Activated naive CD4-positive, alpha-beta T cell treated with anti-CD3 and anti-CD28 coated beads, Interleukin-2, amount 50 U/mL, for 24 hours (primary cell): ENCODE data around the gene ADGRE1.
A peak's percentile ranks its signal among the peaks of the same experiment; 100 is the strongest.

Source experiments
- H3K27ac Mint-ChIP-seq: one replicate; pipeline ENCODE4 v1.8.0; 2021; ENCODE audit warnings: mild to moderate bottlenecking, mixed read lengths
- H3K27me3 Mint-ChIP-seq: one replicate; pipeline ENCODE4 v1.8.0; 2021; ENCODE audit warnings: mixed read lengths
- H3K36me3 Mint-ChIP-seq: one replicate; pipeline ENCODE4 v1.8.0; 2021; ENCODE audit warnings: mixed read lengths
- H3K4me1 Mint-ChIP-seq: one replicate; pipeline ENCODE4 v1.8.0; 2021; ENCODE audit warnings: mixed read lengths
- H3K4me3 Mint-ChIP-seq: one replicate; pipeline ENCODE4 v1.8.0; 2021; ENCODE audit warnings: mild to moderate bottlenecking, mixed read lengths
- H3K9me3 Mint-ChIP-seq: one replicate; pipeline ENCODE4 v1.8.0; 2021; ENCODE audit warnings: mixed read lengths

Gene ADGRE1

DNA sequence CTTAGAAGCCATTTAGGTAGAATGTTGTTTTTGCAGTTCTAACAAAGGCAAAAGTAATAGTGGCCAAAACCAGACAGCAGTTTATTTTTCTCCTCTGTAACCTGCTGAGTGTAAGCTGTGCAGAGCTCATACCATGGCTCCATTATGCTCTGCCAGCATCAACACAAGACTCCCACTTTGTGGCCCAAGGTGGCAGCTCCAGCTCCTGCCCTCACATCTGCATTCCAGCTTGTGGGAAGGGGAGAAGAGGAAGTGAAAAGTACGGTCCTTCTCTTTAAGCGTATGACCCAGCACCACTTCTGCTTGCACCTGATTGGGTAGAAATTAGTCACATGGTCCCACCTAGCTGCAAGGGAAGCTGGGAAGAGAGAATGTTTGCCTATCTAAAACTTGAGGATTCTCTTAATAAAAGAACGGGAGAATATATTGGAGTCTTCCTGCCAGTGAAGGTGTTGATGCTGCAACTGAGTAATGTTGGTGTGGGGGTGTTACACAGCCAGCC lies 19.2 kb downstream of the ADGRE1 start:
- Mint-ChIP-seq H3K9me3 (no peaks in the 10 kb centered on the region), H3K4me3 (no peak overlapping the region), H3K4me1 (no peaks in the 10 kb centered on the region), H3K27ac (no peak overlapping the region), H3K36me3 (peaks cover 11% of the 10 kb centered on the region), H3K27me3 (no peaks in the 10 kb centered on the region)

DNA sequence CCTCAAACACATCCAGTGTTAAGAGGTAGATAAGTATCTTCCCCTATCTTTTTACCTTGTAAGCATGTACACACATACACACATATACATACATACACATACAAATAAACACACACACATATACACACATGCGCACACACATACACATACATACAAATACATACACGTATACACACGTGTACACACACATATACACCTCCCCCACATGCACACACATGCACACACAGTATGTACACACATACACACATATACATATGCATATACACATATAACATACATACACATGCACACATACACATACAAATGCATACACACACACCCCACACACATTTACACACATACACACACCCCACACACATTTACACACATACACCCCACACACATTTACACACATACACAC lies 24.1 kb downstream of the ADGRE1 start:
- Mint-ChIP-seq H3K9me3 (peaks cover 4% of the 10 kb centered on the region), H3K4me3 (no peak overlapping the region), H3K36me3 (peaks cover 16% of the 10 kb centered on the region), H3K27ac (no peak overlapping the region), H3K4me1 (no peaks in the 10 kb centered on the region), H3K27me3 (no peaks in the 10 kb centered on the region)

DNA sequence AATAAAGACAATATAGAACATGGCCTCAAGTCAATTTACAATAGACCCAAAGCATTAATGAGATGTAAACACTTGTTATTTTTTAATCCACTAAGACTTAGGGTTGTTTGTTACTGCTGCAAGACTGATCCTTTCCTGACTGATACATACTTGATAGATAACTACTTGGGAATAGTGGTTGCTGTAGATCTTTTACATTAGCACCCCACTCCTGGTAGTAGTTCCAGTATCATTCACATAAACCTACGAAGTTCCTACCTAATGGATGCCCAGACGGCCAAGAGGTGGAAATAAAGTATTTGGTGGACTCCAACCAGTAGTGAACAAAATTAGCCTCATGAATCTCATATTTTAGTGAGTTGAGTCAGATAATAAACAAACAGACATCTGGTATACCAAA lies 26.9 kb downstream of the ADGRE1 start:
- Mint-ChIP-seq H3K4me1 (no peaks in the 10 kb centered on the region), H3K27ac (no peak overlapping the region), H3K27me3 (no peaks in the 10 kb centered on the region), H3K36me3 (peaks cover 11% of the 10 kb centered on the region), H3K4me3 (no peak overlapping the region), H3K9me3 (peaks cover 4% of the 10 kb centered on the region)

DNA sequence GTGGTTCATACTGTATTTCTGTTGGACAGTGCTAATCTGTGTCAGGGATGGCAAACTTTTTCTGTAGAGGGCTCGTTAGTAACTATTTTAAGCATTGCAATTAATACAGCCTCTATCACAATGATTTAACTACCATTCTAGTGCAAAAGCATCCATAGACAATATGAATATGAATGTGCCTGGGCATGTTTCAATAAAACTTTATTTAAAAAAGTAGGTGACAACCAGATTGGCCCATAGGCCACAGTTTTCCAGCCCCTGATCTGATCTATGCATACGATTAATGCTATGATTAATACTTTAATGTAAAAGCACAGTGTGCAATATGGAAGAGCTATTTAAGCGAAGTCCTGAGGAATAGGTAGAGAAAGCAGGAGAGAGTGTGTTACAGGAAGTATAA lies 29.6 kb downstream of the ADGRE1 start:
- Mint-ChIP-seq H3K36me3 (peaks cover 12% of the 10 kb centered on the region), H3K4me1 (no peaks in the 10 kb centered on the region), H3K27me3 (no peaks in the 10 kb centered on the region), H3K27ac (no peak overlapping the region), H3K4me3 (no peak overlapping the region), H3K9me3 (peaks cover 4% of the 10 kb centered on the region)

DNA sequence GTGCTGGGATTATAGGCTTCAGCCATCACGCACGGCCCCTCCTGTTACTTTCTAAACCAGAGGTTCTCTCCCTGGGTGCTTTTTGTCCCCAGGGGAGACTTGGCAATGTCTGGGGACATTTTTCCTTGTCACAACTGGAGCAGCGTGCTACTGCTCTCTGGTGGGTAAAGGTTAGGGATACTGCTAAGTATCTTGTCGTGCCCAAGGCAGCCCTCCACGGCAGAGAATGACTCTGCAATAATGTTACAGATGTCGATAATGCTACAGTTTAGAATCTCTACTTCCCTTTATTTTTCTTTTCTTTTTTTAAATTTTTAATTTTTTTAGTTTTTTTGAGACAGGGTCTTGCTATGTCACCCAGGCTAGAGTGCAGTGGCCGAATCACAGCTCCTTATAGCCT lies 38.0 kb downstream of the ADGRE1 start:
- Mint-ChIP-seq H3K27ac (no peak overlapping the region), H3K9me3 (no peaks in the 10 kb centered on the region), H3K36me3 (peaks cover 13% of the 10 kb centered on the region), H3K27me3 (no peaks in the 10 kb centered on the region), H3K4me1 (peaks cover 12% of the 10 kb centered on the region), H3K4me3 (no peak overlapping the region)

DNA sequence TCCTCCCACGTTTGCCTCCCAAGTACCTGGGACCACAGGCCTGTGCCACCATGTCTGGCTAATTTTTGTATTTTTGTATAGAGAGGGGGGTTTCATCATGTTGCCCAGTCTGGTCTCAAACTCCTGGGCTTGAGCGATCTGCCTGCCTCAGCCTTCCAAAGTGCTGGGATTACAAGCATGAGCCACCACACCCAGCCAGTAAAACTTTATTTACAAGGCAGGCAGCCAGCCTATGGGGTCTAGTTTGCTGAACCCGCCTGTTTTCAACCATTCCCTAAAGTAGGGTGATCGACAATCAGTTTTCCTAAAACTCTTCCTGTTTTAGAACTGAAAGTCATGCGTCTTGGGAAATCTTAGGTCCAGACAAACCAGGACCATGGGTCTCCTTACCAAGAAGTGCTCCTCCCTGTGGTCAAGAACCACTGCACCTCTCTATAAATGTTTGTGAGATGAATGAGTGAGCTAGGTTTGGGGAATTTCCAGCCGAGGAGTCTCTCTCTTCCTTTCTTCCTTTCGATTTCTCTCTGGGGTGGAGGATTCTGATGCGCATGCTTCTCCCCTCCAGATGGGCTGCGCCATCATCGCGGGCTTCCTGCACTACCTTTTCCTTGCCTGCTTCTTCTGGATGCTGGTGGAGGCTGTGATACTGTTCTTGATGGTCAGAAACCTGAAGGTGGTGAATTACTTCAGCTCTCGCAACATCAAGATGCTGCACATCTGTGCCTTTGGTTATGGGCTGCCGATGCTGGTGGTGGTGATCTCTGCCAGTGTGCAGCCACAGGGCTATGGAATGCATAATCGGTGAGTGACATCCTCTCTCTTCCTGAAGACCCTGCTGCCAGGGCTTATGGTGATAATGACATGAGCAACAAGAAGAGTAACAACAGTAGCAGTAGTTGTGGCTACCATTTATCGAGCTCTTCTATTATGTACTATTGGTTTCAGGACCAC lies 38.7 kb downstream of the ADGRE1 start:
- H3K36me3 Mint-ChIP-seq = peaks cover 14% of the 10 kb centered on the region
- peaks cover 12% of the 10 kb centered on the region for H3K4me1 Mint-ChIP-seq
- H3K4me3 Mint-ChIP-seq = peak overlapping the region; percentile 21
- no peaks in the 10 kb centered on the region for H3K27me3 Mint-ChIP-seq
- H3K9me3 Mint-ChIP-seq = no peaks in the 10 kb centered on the region
- H3K27ac Mint-ChIP-seq = no peak overlapping the region

DNA sequence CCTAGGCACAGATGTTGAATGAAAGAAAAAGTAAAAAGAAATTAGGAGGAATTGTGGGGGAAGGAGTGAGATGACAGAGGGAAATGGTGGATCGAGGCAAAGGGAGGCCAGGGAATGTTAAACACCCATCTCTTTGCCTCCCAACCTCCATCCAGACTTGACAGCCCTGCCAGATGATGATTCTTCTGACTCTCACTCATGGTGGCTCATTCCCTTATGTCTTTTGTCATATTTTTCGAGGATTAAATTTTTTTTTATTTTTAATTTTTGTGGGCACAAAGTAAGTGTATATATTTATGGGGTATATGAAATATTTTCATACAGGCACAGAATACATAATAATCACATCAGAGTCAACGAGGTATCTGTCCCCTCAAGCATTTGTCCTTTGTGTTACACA lies 42.8 kb downstream of the ADGRE1 start:
- no peak overlapping the region for H3K27ac Mint-ChIP-seq
- no peak overlapping the region for H3K4me3 Mint-ChIP-seq
- H3K4me1 Mint-ChIP-seq = peaks cover 12% of the 10 kb centered on the region
- H3K27me3 Mint-ChIP-seq = no peaks in the 10 kb centered on the region
- no peaks in the 10 kb centered on the region for H3K9me3 Mint-ChIP-seq
- peaks cover 13% of the 10 kb centered on the region for H3K36me3 Mint-ChIP-seq

DNA sequence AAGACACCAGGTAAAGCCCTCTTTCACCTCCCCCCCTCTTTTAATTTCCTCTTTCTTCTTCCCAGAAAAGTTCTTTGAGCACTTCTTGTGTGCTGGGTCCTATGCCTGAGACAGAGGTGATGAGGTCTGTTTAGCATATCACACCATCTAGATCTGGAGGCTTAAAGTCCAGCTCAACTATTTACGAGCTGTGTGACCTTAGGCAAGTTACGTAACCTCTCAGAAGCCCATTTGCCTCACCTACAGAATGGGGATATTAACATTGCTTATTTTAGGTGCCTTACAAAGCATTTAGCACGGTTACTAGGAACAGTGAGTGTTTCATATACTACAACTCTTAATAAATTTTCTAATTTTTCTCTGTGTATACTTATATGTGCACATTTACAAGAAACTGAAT lies 47.7 kb downstream of the ADGRE1 start:
- Mint-ChIP-seq H3K27me3 (no peaks in the 10 kb centered on the region), H3K4me3 (no peak overlapping the region), H3K36me3 (peaks cover 9% of the 10 kb centered on the region), H3K9me3 (no peaks in the 10 kb centered on the region), H3K4me1 (no peaks in the 10 kb centered on the region), H3K27ac (no peak overlapping the region)

DNA sequence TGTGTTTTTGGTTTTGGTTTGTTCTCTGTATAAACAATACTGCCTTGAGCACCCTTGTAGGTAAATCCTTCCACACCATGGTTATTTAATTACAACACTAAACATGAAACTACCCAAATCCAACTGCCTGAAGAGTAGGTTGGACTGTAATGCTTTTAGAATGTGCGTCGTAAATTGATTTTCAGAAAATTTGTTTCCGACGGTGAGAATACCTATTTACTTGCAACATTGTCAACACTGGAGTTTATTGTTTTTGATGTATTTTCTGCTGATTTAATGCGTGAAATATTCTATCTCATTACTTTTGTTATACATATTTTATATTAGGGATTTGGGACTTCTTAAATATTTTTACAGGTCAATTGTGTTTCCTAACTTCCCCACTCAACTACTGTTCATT lies 48.2 kb downstream of the ADGRE1 start:
- Mint-ChIP-seq H3K4me3 (no peak overlapping the region), H3K9me3 (no peaks in the 10 kb centered on the region), H3K4me1 (no peaks in the 10 kb centered on the region), H3K27me3 (no peaks in the 10 kb centered on the region), H3K27ac (no peak overlapping the region), H3K36me3 (peaks cover 10% of the 10 kb centered on the region)

DNA sequence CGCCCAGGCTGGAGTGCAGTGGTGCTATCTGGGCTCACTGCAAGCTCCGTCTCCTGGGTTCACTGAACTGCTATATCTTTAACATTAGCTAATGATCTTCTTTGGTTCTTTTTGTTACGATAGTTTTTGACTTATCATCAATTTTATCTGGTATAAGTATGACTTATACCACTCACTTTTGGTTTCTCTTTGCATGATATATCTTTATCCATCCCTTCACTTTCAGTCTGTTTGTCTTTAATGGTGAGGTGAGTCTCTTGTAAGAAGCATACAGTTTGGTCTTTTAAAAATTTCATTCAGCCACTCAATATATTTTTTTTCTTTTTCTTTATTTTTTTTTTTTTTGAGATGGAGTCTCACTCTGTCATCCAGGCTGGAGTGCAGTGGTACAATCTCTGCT lies 58.4 kb downstream of the ADGRE1 start:
- no peaks in the 10 kb centered on the region for H3K27me3 Mint-ChIP-seq
- H3K36me3 Mint-ChIP-seq = no peaks in the 10 kb centered on the region
- H3K4me1 Mint-ChIP-seq = peaks cover 22% of the 10 kb centered on the region
- no peak overlapping the region for H3K4me3 Mint-ChIP-seq
- H3K27ac Mint-ChIP-seq = no peak overlapping the region
- H3K9me3 Mint-ChIP-seq = no peaks in the 10 kb centered on the region

DNA sequence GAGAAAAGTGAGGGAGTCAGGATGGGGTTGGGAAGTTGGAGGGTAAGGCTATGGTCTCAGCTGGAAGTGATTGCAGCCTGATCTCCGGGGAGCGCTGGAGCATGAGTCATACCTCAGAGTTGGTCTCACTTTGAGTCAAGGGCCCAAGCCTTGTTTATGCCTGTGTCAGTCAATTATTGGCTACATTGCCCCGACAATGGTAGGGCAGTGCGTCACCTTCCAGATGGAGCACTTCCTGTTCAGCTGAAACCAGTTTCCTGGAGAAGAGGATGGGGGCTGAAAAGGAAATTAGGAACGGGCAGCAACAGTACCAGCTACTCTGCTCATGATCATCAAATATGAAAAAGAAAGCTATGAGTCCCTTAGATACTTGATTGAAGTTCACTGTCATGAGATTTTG lies 60.4 kb downstream of the ADGRE1 start:
- H3K27me3 Mint-ChIP-seq = no peaks in the 10 kb centered on the region
- H3K36me3 Mint-ChIP-seq = no peaks in the 10 kb centered on the region
- H3K4me1 Mint-ChIP-seq = peaks cover 22% of the 10 kb centered on the region
- H3K9me3 Mint-ChIP-seq = no peaks in the 10 kb centered on the region
- no peak overlapping the region for H3K4me3 Mint-ChIP-seq
- H3K27ac Mint-ChIP-seq = peak overlapping the region; percentile 23

DNA sequence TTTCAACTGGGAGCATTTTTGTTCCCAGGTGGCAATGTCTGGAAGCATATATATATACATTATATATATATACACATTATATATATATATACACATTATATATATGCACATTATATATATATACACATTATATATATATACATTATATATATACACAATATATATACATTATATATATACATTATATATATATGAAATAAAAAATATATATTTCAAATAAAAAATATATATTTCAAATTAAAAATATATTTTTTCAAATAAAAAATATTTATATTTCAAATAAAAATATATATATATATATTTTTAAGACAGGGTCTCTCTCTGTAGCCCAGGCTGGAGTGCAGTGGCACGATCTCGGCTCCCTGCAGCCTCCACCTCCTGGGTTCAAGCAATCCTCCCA lies 61.5 kb downstream of the ADGRE1 start:
- Mint-ChIP-seq H3K4me3 (no peak overlapping the region), H3K9me3 (no peaks in the 10 kb centered on the region), H3K27me3 (no peaks in the 10 kb centered on the region), H3K4me1 (peaks cover 22% of the 10 kb centered on the region), H3K27ac (no peak overlapping the region), H3K36me3 (no peaks in the 10 kb centered on the region)

DNA sequence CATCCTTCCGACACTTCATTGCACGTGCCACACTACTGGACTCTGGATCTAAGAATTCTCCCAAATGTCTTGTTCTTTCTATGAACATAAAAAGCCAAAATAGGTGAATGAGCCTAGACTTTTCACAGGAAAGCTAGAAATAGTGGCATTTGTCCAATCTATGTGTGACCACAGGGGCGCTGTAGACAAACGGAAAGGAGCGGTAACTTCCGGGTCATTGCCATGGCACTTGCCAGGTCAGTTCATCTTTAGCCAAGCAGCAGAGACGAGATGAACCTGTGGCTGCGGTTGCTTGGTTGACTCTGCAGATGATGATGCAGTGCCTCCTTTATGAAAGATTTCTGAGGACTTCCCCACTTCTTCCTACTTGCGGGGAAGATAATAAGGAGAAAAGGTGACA lies 65.6 kb downstream of the ADGRE1 start:
- peaks cover 5% of the 10 kb centered on the region for H3K4me1 Mint-ChIP-seq
- H3K27ac Mint-ChIP-seq = no peak overlapping the region
- H3K4me3 Mint-ChIP-seq = no peak overlapping the region
- no peaks in the 10 kb centered on the region for H3K9me3 Mint-ChIP-seq
- peaks cover 2% of the 10 kb centered on the region for H3K36me3 Mint-ChIP-seq
- H3K27me3 Mint-ChIP-seq = no peaks in the 10 kb centered on the region

DNA sequence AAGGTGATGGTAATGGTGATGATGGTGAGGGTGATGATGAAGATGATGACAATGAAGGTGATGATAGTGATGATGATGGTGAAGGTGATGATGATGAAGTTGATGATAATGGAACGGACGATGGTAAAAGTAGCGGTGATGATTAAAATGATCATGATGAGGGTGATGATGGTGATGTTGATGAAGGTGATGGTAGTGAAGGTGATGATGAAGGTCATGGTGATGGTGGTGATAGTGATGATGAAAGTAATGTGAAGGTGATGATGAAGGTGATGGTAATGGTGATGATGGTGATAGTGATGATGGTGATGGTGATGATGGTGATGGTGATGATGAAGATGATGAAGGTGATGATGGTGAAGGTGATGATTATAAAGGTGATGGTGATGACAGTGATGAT lies 67.7 kb downstream of the ADGRE1 start:
- Mint-ChIP-seq H3K27me3 (no peaks in the 10 kb centered on the region), H3K9me3 (no peaks in the 10 kb centered on the region), H3K36me3 (peaks cover 2% of the 10 kb centered on the region)

DNA sequence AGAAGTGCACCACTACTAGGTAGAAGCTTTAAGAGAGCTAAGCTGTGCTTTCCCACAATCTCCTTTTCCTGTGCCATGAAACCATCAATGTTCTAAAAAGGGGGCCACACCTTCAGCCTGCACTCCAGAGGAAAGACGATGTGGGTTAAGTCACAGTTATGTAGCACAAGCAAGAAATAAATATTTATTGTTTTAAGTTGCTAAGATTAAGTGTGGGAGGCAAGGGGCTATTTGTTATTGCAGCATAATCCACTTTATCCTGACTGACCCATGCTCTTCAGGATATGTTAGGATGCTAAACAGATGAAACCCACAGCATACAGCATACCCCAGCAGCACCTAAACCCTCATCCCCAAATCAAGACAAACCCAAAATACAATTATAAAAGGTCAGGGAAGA lies 69.2 kb downstream of the ADGRE1 start:
- Mint-ChIP-seq H3K27ac (no peak overlapping the region), H3K4me3 (no peak overlapping the region), H3K27me3 (no peaks in the 10 kb centered on the region), H3K9me3 (no peaks in the 10 kb centered on the region), H3K36me3 (peaks cover 2% of the 10 kb centered on the region), H3K4me1 (no peaks in the 10 kb centered on the region)

More for the DNA sequence above, 67.7 kb downstream of the ADGRE1 start:
- H3K4me1 Mint-ChIP-seq = no peaks in the 10 kb centered on the region
- H3K4me3 Mint-ChIP-seq = no peak overlapping the region
- H3K27ac Mint-ChIP-seq = no peak overlapping the region

DNA sequence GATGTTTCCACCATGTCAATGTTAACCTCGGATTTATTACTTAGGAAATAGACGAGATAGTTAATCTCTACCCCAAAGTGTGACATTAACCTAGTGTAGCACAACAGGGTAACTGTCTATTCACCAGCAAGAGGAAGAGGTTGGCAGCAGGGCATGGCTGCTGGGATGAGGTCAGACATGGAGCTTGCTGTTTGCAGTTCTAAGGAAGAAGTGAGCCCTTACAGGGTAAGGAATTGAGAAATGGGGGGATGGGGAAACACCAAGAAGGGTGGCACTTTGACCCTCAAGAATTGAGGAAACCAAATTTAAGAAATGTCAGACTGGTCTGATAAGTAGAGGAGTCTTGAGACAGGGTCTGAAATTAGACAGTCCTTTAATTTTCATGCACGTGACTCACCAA lies 71.4 kb downstream of the ADGRE1 start:
- no peak overlapping the region for H3K27ac Mint-ChIP-seq
- H3K4me1 Mint-ChIP-seq = peaks cover 4% of the 10 kb centered on the region
- peaks cover 6% of the 10 kb centered on the region for H3K36me3 Mint-ChIP-seq
- H3K9me3 Mint-ChIP-seq = no peaks in the 10 kb centered on the region
- H3K4me3 Mint-ChIP-seq = no peak overlapping the region
- no peaks in the 10 kb centered on the region for H3K27me3 Mint-ChIP-seq
